TTC549 (cell line): ENCODE measurements around the gene SLC25A23.
"Not testable (repeated sequence)": the region's sequence is repeated elsewhere in the genome, so short reads cannot be mapped to it uniquely, and the experiment has no call there.

ENCODE experiments used
- FAIRE-seq: peaks from 2 replicates; lab custom pipeline; 2012; peaks lifted over from hg19 to GRCh38; lab: Jason Lieb, UNC

Gene SLC25A23

DNA sequence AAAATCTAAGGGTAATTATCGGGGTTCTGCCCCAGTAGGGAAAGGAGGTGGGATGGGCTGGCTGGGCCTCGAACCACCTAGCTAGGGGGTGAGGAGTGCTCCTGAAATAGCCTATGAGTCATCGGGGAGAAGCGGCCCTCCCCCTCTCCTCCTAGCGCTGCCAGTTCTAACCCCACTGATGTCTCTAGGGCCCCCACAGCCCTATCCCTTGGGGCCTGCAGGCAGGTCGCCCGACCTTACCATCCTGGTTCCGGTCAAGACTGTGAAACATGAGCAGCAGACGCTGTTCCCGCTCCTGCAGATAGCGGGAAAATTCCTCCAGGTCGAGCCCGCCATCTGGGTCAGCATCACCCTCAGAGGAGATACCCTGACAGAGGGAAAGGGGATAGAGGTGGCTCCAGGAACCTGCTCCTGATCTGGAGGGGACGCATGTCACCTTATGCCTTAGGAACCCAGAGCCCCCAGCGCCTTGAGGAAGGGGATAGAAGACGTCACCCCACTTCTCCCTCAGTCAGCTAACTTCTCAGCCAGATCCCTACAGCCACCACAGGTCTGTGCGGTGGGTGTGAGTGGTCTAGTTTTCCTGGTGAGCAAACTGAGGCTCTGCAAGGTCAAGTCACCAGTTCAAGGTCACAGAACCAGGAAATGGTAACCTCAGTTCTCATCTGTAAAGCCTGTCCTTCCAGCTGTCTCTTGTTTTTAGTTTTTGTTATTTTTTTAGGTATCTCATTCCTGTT, 1.5 kb downstream of the SLC25A23 start:
- no peak for FAIRE-seq

DNA sequence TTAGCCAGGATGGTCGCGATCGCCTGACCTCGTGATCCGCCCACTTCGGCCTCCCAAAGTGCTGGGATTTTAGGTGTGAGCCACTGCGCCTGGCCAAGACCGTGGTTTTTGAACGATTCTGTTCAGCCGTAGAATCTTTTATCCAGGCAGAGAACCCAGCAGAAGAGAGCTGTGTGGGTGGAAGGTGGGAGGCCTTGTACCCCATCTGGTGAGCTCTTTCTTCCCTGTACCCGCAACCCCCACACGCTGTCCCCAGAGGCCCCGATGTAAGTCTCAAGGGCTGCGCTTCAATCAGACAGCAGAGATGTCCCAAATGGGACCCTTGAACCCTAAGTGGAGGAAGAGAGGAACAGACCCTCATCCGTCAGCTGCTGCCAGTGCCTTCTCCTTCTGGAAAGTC, 3.7 kb downstream of the SLC25A23 start:
- FAIRE-seq = no peak

DNA sequence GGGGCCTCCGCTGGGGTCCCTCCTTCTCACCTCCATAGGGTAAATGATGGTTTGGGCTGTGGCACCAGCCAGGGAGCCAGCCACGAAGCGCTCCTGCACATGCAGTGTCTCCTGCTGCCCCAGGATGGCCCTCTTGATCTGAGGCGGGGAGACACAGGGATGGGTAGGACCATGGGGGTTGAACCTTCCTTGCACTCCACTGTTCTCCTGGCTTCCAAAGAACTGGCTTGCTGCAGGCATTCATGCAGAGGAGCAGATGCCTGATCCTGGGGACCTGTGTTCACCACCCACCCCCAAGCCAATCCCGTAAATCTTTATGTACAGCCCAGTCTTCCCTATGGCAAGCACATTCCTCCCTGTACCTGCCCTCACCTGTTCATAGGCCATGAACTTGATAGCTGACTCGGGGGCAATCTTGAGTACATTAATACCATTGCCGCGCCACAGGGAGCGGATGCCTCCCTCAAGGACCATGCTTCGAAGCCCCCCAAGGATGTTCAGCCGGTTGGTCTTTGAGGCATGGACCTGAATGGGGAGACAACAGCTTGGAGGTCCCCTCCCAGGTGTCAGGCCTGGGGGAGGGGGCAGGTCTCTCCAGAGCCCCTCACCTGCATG, 5.5 kb downstream of the SLC25A23 start:
- FAIRE-seq = no peak

DNA sequence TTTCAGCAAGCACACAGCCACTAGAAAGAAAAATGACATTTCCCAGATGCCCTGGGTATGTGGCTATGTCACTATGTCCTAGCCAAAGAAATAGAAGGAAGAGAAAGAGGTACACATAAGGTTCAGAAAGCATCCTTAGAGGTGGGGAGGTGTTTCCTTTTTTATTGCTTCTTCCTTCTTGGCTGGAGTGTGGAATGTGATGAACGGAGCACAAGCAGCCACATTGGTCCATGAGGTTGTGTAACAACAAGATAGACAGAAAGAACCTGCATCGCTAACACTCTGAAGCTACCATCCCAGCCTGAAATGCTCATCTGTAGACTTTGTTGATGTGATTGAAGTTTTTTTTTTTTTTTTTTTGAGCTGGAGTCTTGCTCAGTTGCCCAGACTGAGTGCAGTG, 6.7 kb downstream of the SLC25A23 start:
- FAIRE-seq = no peak

DNA sequence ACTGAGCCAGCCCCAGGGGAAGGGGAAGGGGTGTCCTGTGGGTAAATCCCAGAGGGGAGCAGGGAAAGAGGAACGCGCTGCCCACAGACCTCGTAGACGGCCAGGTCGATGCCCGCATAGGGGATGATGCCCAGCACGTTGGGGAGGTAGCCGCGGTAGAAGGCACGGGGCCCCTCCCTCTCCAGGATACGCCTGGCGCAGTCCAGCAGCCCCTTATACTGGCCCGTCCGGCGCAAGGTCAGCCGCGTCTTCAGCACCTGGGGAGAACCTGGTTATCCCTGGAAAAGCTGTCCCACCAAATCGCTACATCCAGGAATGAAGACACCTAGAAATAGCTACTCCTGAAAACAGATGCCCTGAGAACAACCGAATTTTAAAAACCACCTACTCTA, 7.4 kb downstream of the SLC25A23 start:
- no peak for FAIRE-seq

DNA sequence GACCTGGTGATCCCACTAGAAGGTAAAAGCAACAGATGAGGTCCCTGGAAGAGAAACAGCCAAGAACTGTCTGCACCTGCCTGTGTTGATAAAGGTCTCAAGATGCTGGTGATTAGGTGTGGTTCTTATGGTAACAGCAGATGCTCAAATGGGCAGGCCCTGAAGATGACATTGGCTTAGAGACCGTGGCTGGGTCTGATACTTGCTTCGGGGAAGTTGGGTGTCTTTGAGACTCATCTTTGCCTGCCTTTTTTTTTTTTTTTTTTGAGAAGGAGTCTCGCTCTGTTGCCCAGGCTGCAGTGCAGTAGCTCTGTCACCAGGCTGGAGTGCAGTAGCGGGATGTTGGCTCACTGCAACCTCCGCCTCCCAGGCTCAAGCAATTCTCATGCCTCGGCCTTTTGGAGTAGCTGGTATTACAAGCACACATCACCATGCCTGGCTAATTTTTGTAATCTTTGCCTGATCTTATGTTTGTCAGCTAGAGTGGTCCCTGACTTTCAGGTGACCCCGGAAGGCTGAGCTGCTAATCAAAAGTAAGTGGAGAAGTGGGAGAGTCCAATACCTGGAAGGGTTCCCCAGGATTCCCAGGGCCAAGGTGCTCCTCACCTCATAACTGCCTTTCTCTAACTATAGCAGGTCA, 7.9 kb downstream of the SLC25A23 start:
- FAIRE-seq = no peak

DNA sequence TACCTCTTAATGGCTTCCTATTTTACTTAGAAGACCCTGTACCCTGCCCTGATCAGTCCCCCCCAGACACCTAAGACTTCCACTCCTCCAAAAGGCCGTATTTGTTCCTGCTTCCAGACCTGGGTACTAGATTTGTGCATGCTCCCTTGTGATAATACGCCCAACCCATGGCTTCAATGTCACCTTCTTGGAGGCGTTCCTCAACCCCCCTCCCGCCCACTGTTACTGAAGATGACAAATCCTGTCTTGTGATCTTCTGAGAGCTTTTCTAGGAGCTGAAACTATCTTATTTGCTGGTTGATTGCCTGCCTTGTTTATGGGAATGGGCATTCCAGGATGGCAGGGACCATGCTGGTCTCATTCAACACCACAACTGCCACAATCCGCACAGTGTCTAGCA, 9.4 kb downstream of the SLC25A23 start:
- no peak for FAIRE-seq

DNA sequence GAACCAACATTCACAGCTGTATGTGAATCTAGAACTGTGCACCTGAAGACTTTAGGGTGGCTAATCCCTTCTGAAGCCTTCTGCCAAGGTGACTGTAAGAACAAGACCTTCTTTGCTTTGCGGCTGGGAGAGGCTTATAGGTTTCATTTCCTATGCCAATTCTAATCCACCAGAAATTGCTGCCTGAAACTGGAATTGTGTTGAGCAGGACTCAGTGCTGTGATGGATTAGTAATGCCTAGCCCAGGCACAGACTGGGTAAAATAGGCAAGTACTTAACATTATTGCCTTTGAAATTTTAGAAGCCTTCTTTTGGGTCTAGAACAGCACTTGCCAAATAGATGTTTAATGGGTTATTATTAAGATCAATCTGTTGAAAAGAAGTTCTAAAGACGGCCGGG, 11.5 kb downstream of the SLC25A23 start:
- FAIRE-seq = no peak

DNA sequence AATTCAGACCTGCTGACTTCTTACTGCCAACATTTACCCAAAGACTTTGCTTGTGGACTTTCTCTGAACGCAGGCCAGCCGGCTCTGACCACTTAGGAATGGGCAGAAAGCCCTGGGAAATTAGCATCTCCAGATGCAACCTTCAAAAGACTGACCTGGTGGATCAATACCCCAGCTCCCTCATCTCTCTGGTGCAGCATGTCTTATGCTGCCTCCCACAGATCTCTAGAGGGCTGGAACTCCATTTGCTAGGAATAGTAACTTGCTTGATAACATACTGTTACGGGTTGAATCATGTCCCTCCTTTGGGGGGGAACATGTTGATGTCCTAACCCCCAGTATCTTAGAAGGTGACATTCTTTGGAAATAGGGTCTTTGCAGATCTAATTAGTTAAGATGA, 13.1 kb downstream of the SLC25A23 start:
- FAIRE-seq = no peak

DNA sequence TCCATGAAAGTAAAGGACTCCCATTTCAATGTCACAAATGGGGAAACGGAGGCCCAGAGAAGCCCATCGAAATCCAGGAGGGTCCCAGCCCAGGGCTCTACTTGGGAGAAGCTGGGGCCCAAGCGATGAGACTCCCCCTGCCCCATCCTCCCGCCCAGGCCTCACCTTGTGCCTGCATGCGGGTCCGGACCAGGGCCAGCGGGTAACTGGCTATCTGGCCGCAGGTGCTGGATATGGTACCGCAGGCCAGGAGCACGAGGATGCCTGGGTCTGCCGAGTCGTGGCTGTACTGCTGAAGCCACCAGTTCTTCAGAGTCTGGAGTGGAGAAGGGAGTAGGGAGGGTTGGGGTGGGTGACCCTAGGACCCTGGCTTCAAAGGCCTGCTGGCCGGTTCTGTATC, 15.6 kb downstream of the SLC25A23 start:
- no peak for FAIRE-seq

DNA sequence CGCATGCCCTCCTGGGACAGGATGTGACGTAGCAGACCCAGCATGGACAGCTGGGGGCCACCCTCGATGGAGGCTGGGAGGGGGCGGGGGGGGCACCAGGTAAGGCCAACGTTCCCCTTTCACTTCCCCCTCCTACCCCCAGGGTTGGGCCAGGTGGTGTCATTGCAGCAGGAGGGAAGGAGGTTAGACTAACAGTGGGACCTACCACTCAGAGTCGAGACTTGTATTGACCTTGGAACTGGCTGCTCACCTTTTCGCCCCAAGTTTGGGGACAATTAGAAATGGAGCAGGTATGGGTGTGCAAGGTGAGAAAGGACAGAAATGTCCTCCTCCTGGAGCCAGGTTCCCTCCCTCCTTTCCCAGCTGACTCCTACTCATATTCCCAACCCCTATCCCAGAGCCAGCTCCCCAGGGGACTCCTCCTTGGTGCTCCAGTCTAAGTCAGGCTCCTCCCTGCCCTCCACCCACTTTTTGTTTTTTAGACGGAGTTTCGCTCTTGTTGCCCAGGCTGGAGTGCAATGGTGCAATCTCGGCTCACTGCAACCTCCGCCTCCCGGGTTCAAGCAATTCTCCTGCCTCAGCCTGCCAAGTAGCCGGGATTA, 17.4 kb downstream of the SLC25A23 start:
- FAIRE-seq = no peak

DNA sequence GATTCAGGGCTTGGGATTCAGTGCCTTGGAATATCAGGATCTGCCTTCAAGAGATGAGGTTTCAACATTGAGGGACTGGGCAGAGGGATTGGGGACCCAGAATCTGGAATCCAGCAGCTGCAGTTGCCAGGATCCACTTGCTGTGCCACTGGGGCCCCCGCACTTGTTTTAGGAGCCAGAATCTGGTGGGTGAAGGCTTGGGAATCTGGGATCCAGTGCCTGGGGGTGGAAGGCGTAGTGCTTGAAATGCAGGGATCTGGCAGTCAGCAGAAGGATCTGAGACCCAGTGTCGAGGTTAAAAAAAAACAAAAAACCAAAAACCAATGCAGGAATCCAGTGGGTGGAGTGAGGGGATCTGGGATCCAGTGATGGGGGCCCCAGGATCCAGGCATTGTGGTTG, 18.7 kb downstream of the SLC25A23 start:
- FAIRE-seq = no peak

DNA sequence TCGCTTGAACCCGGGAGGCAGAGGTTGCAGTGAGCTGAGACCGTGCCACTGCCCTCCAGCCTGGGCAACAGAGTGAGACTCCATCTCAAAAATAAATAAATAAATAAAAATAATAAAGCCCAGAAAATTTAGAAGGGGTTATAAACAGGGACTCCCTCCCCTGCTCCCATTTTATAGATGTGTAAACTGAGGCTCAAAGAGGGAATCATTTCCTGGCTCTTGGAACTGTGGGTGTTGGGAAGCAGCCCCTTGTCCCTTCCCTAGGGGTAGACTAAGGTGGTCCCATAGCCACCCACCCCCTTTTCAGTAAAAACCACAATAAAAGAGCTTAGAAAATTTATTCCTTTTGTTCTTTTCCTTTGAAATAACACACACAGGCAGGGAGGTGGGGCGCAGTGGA, 19.8 kb downstream of the SLC25A23 start:
- no peak for FAIRE-seq

DNA sequence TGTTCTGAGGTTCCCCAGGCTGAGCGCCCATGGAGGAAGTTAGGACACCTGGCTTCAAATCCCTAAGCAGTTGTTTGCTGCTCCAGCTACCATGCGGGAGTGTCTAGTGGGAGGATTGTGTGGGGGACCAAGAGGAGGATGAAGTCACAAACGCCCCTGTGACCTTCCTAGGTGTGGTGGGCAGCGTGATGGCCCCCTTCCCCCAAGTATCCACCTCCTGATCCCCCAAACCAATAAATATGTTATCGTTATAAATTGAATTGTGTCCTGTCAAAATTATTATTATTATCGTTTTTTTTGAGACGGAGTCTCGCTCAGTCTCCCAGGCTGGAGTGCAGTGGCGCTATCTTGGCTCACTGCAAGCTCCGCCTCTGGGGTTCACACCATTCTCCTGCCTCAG, 25.9 kb downstream of the SLC25A23 start, which contains the start of gene SLC25A41:
SLC25A41 (minus strand) TSS at position 101 of the 400 bp plus-strand sequence; CDS start at position 31, 70 bp downstream.
- no peak for FAIRE-seq

DNA sequence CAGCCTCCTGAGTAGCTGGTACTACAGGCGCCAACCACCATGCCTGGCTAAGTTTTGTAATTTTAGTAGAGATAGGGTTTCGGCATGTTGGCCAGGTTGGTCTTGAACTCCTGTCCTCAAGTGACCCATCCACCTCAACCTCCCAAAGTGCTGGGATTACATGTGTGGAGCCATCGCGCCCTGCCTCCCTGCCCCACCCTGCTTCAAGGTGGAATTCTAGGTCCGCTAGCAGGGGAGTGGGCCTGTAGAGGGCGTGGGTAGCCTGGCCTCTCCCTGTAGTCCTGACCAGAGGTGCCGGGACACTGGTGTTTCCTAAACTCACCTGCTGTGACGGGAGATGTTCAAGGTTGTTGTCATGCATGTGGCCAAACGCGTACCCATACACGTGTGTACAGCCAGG, 26.4 kb downstream of the SLC25A23 start:
- FAIRE-seq = no peak

DNA sequence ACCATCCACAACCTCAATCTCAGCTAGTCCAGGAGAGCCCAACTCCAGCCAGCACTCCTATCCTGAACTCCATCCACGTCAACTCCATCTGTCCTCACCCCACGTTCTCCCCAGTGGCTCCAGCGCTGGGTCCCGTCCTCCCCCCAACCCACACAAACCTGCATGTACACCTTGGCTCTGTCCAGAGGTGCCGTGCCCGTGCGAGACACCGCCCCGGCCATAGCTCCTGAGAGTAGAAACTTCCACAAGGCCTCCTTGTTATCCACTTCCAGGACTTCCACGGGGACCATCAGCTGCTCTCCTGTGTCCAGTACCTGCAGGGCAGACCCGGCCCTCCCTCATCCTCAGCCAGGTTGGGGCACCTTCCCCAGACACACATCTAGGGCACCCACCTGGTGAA, 27.7 kb downstream of the SLC25A23 start:
- no peak for FAIRE-seq

DNA sequence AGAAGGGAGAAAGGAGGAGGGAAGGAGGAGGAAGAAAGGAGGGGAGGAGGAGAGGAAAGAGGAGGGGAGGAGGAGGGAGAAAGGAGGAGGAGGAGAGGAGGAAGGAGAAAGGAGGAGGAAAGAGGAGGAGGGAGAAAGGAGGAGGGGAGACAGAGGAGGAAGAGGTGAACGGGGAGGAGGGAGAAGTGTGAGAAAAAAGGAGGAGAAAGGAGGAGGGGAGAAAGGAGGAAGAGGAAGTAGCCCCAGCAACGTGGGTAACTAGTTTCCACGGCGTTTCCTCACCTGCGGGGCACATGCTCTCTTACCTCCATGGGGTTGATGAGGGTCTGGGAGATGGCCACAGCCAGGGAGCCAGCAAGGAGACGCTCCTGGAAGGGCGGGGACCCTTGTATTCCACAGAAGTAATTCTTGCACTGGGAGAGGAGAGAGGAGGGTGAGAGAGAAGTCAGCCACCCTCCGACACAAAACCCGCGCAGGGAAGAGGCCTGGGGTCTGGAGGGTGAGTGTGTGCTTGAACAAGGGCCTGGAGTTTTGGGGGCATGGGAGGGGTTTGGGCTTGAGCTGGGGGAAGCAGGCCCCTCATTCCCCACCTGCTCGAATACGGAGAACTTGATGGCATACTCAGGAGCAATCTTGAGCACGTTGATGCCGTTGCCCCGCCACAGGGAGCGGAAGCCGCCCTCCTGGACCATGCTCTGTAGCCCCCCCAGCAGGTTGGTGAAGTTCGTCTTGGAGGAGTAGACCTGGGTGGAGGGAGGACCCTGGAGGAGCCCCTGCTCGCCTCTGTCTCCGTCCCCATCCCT, 30.0 kb downstream of the SLC25A23 start:
- FAIRE-seq = no peak

DNA sequence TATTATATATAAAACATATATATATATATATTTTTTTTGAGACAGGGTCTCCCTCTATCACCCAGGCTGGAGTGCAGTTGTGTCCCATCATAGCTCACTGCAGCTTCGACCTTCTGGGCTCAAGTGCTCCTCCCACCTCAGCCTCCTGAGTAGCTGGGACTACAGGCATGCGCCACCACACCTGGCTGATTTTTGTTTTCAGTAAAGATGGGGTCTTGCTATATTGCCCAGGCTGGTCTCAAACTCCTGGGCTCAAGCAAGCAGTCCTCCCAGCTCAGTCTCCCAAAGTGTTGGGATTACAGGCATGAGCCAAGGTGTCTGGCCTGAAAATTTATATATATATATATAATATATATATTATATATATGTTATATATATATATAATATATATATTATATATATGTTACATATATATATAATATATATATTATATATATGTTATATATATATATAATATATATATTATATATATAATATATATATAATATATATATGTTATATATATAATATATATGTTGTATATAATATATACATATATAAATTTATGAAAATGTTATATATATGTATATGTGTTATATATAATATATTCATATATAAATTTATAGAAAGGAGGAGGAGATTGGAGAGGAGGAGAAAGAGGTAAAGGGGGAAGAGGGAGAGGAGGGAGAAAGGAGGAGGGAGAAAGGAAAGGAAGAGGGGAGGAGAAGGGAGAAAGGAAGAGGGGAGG, 30.7 kb downstream of the SLC25A23 start:
- not testable (repeated sequence) for FAIRE-seq

DNA sequence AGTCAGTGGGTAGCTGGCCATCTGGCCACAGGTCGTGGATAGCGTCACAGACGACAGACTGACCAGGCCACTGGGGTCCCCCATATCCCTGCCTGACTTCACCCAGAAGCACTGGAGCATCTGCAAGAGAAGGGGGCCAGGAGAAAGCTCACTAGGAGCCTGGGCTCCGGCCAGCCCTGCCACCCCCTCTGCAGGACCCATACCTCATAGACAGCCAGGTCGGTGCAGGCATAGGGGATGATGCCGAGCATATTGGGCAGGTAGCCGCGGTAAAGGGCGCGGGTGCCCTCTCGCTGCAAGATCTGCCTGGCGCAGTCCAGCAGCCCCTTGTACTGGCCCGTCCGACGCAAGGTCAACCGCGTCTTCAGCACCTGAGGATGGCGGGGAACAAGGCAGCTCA, 32.5 kb downstream of the SLC25A23 start:
- no peak for FAIRE-seq

DNA sequence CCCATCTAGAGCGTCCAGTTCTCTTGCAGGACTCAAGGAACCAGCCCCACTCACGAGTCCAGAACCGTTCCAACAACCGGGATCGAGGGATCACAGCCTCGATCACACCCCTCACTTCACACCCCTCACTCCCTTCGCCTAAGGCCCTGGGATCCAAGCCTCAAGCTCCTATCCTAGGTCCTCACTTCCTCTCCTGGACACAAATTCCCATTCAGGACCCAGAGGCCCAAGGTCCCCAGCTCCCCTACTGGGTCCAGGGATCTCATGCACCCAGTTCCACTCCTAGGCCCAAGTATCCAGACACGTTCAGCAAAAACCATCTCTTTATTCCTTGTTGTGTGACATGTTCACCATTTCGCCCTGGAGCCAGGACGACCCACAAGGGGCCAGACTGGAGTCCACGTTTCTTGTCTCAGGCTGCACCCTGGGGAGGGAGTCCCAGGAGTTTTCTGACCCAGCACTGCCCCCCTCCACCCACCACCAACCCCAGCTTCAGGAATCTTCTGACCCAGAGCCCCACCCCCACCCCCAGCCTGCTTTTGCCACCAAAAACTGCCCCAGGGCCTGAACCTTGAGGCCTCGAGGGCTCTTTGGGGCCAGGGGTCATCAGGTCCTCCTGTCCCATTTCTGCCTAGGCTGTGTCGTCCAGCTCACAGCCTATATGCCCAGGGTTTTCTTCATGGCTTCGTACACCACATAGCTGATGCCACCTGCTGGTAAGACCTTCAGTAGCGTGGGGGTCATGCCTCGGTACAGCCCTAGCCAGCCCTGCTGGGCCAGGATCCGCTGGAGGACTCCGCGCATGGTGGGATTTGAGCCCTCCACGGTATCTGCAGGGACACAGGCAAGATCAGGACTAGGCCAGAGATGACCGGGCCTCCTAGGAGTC, 33.6 kb downstream of the SLC25A23 start:
- FAIRE-seq = no peak
